Esophagus squamous epithelium (tissue), 5 donors: Measurements from ENCODE around the gene THPO. TPM values are rescaled to one million over a fixed set of nuclear protein-coding genes. Genes with fewer than 3 reads are reported as not detected.

Experiments
- DNase-seq: peaks from one replicate; lab custom pipeline; 2025; lab: John Stamatoyannopoulos, UW
- H3K27ac ChIP-seq, 4 donors: fragments of 200-600 bp; sonication (generic); one replicate each; pipeline ENCODE4 v1.5.1; 2016 to 2019; ENCODE audit warnings: mild to moderate bottlenecking in 1 of 4
- H3K27me3 ChIP-seq, 4 donors: fragments of 200-600 bp; sonication (generic); 1 replicate in 3 of 4; 2 replicates in 1 of 4; pipeline versions ENCODE4 v1.5.1 to v1.6.0; 2017 to 2021; ENCODE audit warnings: antibody characterized with exemption in 1 of 4
- H3K36me3 ChIP-seq, 3 donors: fragments of 200-600 bp; sonication (generic); one replicate each; pipeline ENCODE4 v1.5.1; 2016 to 2019
- H3K4me1 ChIP-seq, 3 donors: fragments of 200-600 bp; sonication (generic); one replicate each; pipeline ENCODE4 v1.5.1; 2017 to 2019
- H3K4me3 ChIP-seq, 4 donors: fragments of 200-600 bp; sonication (generic); 1 replicate in 3 of 4; 2 replicates in 1 of 4; pipeline ENCODE4 v1.5.1; 2016 to 2019; ENCODE audit warnings: mild to moderate bottlenecking in 2 of 4, moderate library complexity in 1 of 4
- H3K9me3 ChIP-seq, 3 donors: fragments of 200-600 bp; sonication (generic); one replicate each; pipeline ENCODE4 v1.5.1; 2016 to 2019
- CTCF ChIP-seq, 6 experiments: fragments of 450-650 bp in 4 of 6; fragments of 200-600 bp in 2 of 6; sonication (generic) in 2 of 6; IDR thresholded peaks; one replicate each; pipeline ENCODE4 v1.5.1; 2016 to 2019; ENCODE audit warnings: antibody characterized with exemption in 6 of 6, mild to moderate bottlenecking in 4 of 6, moderate library complexity in 4 of 6
- POLR2A ChIP-seq, 4 donors: fragments of 450-650 bp; IDR thresholded peaks; one replicate each; pipeline ENCODE4 v1.6.1; 2017; ENCODE audit warnings: antibody characterized with exemption in 4 of 4, mild to moderate bottlenecking in 4 of 4, moderate library complexity in 3 of 4
- WGBS, 2 donors: methylation state at CpG; one replicate each; pipeline ENCODE4 v1.1.5; 2018; 5-methylcytosine and 5-hydroxymethylcytosine counted together
- intact Hi-C: fragments of 100-400 bp; cut with DNase I; formaldehyde crosslinking; loops from one replicate; pipeline ENCODE4 v1.15.0; 2022
- total RNA-seq, 4 donors: library from RNA; depleted of rRNA; stranded (reverse); fragments of >200 nt; gene quantifications; one replicate each; pipeline ENCODE4 v1.1.0, GENCODE V29; 2016
- donor health status: DM: yes; HTN: yes; CAD: no.

The THPO gene
- total RNA-seq, 4 donors from 2014 or later = 0.57 TPM; not detected in 3

GRCh38 chr3:184349563-184350470, 28.2 kb downstream of the THPO start:
- Histone ChIP-seq H3K27me3 (no peaks in the 10 kb centered on the region), H3K4me1 (peaks cover 0 to 45% (median 12%) of the 10 kb centered on the region in 3 donors), H3K27ac (no peak overlapping the region), H3K36me3 (peaks cover 0 to 18% (median 0%) of the 10 kb centered on the region in 3 donors), H3K4me3 (no peak overlapping the region), H3K9me3 (no peaks in the 10 kb centered on the region)
- no peak for DNase-seq
- intact Hi-C loops = loop anchor here (10.0 kb wide), 1 partner anchor 45 kb away; no protein-coding TSS in a partner anchor
- WGBS, 2 donors = 91 to 93% methylated on average over 10 of the region's 10 CpGs
- TF ChIP-seq POLR2A (IDR thresholded peaks at IDR 0.05) (no peak), CTCF (IDR thresholded peaks at IDR 0.05) (no peak)

GRCh38 chr3:184348057-184348382, 30.0 kb downstream of the THPO start:
- 60 to 87% methylated on average over 1 to 4 of the region's 4 CpGs for WGBS, 2 donors

GRCh38 chr3:184347321-184348056, 30.5 kb downstream of the THPO start:
- intact Hi-C loops = no loop called here
- Histone ChIP-seq H3K9me3 (no peaks in the 10 kb centered on the region), H3K27me3 (no peaks in the 10 kb centered on the region), H3K36me3 (peaks cover 4 to 40% (median 5%) of the 10 kb centered on the region in 3 donors), H3K27ac (no peak overlapping the region), H3K4me1 (peaks cover 5 to 58% (median 17%) of the 10 kb centered on the region in 3 donors), H3K4me3 (no peak overlapping the region)
- WGBS, 2 donors = 74 to 77% methylated on average over 12 of the region's 12 CpGs
- no peak for DNase-seq
- TF ChIP-seq POLR2A (IDR thresholded peaks at IDR 0.05) (no peak), CTCF (IDR thresholded peaks at IDR 0.05) (no peak)

More at GRCh38 chr3:184348057-184348382, 30.0 kb downstream of the THPO start:
- intact Hi-C loops = no loop called here
- TF ChIP-seq POLR2A (IDR thresholded peaks at IDR 0.05) = no peak
- no peak for TF ChIP-seq CTCF (IDR thresholded peaks at IDR 0.05)
- Histone ChIP-seq H3K9me3 (no peaks in the 10 kb centered on the region), H3K4me3 (no peak overlapping the region), H3K27me3 (no peaks in the 10 kb centered on the region), H3K27ac (no peak overlapping the region), H3K4me1 (peaks cover 3 to 55% (median 14%) of the 10 kb centered on the region in 3 donors), H3K36me3 (peaks cover 3 to 34% (median 4%) of the 10 kb centered on the region in 3 donors)
- no peak for DNase-seq

GRCh38 chr3:184346480-184347190, 31.4 kb downstream of the THPO start:
- Histone ChIP-seq H3K27me3 (no peaks in the 10 kb centered on the region), H3K9me3 (no peaks in the 10 kb centered on the region), H3K36me3 (peaks cover 4 to 48% (median 5%) of the 10 kb centered on the region in 3 donors), H3K4me1 (peaks cover 11 to 58% (median 19%) of the 10 kb centered on the region in 3 donors), H3K4me3 (no peak overlapping the region), H3K27ac (peak overlapping the region in 2 of 4 donors; percentile 44 to 64)
- intact Hi-C loops = no loop called here
- TF ChIP-seq POLR2A (IDR thresholded peaks at IDR 0.05) (no peak), CTCF (IDR thresholded peaks at IDR 0.05) (no peak)
- 93 to 94% methylated on average over 7 to 12 of the region's 20 CpGs for WGBS, 2 donors
- DNase-seq = no peak
